BLaER1 treated with 17β-estradiol and CSF1 and Interleukin-3, amounts not matched to agents 10 nM and 100 nM (cell line): ENCODE data around the gene SLC16A4.
A peak's percentile ranks its signal among the peaks of the same experiment; 100 is the strongest.
"Not testable (repeated sequence)": the region's sequence is repeated elsewhere in the genome, so short reads cannot be mapped to it uniquely, and the experiment has no call there.

Source experiments
- H3K27ac ChIP-seq, 11 experiments: shearing (Covaris generic); formaldehyde crosslinking; 2 replicates each; pipeline ENCODE4 v1.8.1; 2022
- H3K27me3 ChIP-seq, 11 experiments: shearing (Covaris generic); formaldehyde crosslinking; 2 replicates each; pipeline ENCODE4 v1.8.1; 2022
- H3K36me3 ChIP-seq, 11 experiments: shearing (Covaris generic); formaldehyde crosslinking; 2 replicates each; pipeline ENCODE4 v1.8.1; 2022
- H3K4me1 ChIP-seq, 10 experiments: shearing (Covaris generic); formaldehyde crosslinking; 2 replicates each; pipeline ENCODE4 v1.8.1; 2022
- H3K4me2 ChIP-seq, 11 experiments: shearing (Covaris generic); formaldehyde crosslinking; 2 replicates each; pipeline ENCODE4 v1.8.1; 2022
- H3K4me3 ChIP-seq, 10 experiments: shearing (Covaris generic); formaldehyde crosslinking; 2 replicates each; pipeline ENCODE4 v1.8.1; 2022
- H3K9ac ChIP-seq, 11 experiments: shearing (Covaris generic); formaldehyde crosslinking; 2 replicates each; pipeline ENCODE4 v1.8.1; 2022
- H3K9me3 ChIP-seq, 11 experiments: shearing (Covaris generic); formaldehyde crosslinking; replicated peaks in 1 of 11; 2 replicates each; pipeline ENCODE4 v1.8.1; 2022
- H4K20me1 ChIP-seq, 11 experiments: shearing (Covaris generic); formaldehyde crosslinking; 2 replicates each; pipeline ENCODE4 v1.8.1; 2022
- Cebpa-rat ChIP-seq, 11 experiments: shearing (Covaris generic); IDR thresholded peaks; 2 replicates each; pipeline ENCODE4 v1.8.1; 2022

SLC16A4 gene

DNA sequence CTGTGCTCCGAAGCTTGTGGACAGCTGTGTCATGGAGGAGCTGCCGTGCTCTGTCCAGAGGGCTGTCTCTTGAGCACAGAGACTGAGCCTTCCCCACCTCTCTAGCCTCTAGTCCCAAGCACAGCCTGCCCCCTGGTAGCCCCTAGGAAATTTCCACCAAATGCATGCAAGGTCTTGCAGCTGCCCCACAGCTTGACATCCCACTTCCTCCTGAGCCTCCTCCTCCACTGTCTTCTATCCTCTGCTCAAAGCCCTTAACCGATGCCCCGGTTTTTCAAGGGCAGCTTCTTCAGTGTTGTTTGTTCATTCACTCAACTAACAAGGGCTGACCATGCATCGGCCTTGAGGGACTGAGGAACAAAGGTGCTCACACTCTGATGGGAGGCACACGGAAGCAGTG lies 39.5 kb upstream of the SLC16A4 start:
- Histone ChIP-seq H3K4me3 (no peak overlapping the region), H3K36me3 (no peaks in the 10 kb centered on the region), H3K4me2 (peak overlapping the region in 10 of 11 experiments; percentile 2 to 38 (median 14); a peak in 13 of 22 replicates), H4K20me1 (no peaks in the 10 kb centered on the region), H3K27me3 (no peaks in the 10 kb centered on the region), H3K9me3 (no peaks in the 10 kb centered on the region), H3K27ac (no peak overlapping the region), H3K9ac (no peak overlapping the region), H3K4me1 (peaks cover 5 to 34% (median 15%) of the 10 kb centered on the region in 10 experiments; a peak in 14 of 20 replicates)
- no peak for TF ChIP-seq Cebpa-rat (IDR thresholded peaks at IDR 0.05)

DNA sequence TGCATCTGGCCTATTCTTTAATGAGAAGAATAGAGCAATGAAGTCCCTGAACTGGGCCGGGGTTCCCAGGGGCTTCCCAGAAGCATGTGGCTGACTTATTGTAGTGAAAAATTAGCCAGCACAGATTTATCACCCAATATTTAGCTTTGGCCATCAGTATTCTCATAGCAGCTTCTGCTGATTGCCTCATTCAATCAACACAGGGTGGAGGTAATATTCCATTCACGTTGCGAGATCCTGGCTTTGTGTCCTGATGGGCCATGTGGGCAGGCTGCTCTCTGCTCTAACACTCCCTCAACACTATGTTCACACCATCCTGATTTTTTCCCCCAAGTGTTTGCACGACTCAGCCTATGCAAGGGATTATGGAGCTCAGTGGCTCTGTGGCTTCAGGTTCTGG lies 38.1 kb upstream of the SLC16A4 start:
- Histone ChIP-seq H3K9ac (no peak overlapping the region), H3K4me1 (peaks cover 5 to 32% (median 15%) of the 10 kb centered on the region in 10 experiments; a peak in 14 of 20 replicates), H4K20me1 (no peaks in the 10 kb centered on the region), H3K27ac (no peak overlapping the region), H3K27me3 (no peaks in the 10 kb centered on the region), H3K4me3 (no peak overlapping the region), H3K4me2 (no peak overlapping the region), H3K36me3 (no peaks in the 10 kb centered on the region), H3K9me3 (no peaks in the 10 kb centered on the region)
- TF ChIP-seq Cebpa-rat (IDR thresholded peaks at IDR 0.05) = no peak

DNA sequence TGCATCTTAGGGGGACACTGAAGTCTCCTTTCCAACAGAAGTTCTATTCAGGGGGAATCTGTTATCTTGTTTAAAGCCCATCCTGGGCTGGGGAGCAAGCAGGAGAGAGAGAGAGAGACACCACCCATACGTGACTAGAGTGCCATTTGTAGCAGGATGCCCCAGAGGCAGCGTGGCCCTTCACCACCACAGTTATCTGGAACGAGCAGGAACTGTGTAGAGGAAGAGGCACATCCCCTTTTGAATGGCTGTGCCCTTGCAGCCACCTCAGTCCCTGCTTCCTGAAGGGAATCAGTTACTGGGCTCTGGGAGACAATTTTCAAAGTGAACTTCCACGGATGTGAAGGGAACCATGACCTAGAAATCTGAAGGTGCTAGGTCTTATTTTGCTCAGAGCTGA lies 36.0 kb upstream of the SLC16A4 start:
- H3K27me3 ChIP-seq = no peaks in the 10 kb centered on the region
- no peak overlapping the region for H3K9ac ChIP-seq

DNA sequence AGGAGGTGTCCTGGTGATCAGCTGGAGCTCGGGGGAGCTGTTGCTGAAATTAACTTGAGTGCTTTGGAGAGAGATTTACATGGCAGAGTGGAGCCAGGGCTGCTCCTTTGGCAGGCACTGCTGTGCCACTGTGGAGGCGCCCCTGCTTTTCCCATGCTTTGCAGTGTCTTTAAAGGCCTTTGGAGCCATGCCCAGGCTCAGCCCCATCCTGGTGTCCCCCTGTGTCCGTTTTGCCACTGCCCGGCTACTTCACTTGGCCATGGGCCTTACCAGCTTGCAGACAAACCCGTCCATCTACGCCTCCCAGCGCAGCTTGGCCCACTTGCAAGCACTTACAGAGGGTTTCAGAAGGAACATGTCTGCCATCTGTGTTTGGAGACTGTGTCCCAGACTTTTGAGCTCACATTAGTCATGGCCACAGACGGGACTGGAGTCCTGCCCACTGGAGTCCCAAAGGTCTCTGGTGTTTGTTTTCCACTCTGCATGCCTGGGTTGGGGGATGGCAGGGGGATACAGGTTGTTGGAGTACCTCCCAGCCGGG lies 34.9 kb upstream of the SLC16A4 start:
- peak overlapping the region in 7 of 11 experiments; percentile 6 to 41 (median 31); a peak in 11 of 22 replicates for H3K4me2 ChIP-seq
- peaks cover 5 to 31% (median 12%) of the 10 kb centered on the region in 10 experiments; a peak in 14 of 20 replicates for H3K4me1 ChIP-seq
- H4K20me1 ChIP-seq = no peaks in the 10 kb centered on the region
- peaks cover 10 to 19% (median 14%) of the 10 kb centered on the region in 11 experiments for H3K9me3 ChIP-seq
- TF ChIP-seq Cebpa-rat (IDR thresholded peaks at IDR 0.05) = no peak
- no peaks in the 10 kb centered on the region; a peak in 1 of 22 replicates for H3K36me3 ChIP-seq
- no peak overlapping the region for H3K4me3 ChIP-seq
- no peak overlapping the region for H3K27ac ChIP-seq
- H3K27me3 ChIP-seq = no peaks in the 10 kb centered on the region
- no peak overlapping the region for H3K9ac ChIP-seq

More for the DNA sequence above, 36.0 kb upstream of the SLC16A4 start:
- Histone ChIP-seq H3K27ac (no peak overlapping the region), H3K9me3 (peaks cover 0 to 8% (median 3%) of the 10 kb centered on the region in 11 experiments; a peak in 11 of 22 replicates), H4K20me1 (no peaks in the 10 kb centered on the region), H3K36me3 (no peaks in the 10 kb centered on the region), H3K4me2 (peak overlapping the region in 2 of 11 experiments; percentile 1 to 19; a peak in 1 of 22 replicates), H3K4me3 (no peak overlapping the region), H3K4me1 (peaks cover 5 to 26% (median 15%) of the 10 kb centered on the region in 10 experiments; a peak in 14 of 20 replicates)
- no peak for TF ChIP-seq Cebpa-rat (IDR thresholded peaks at IDR 0.05)

DNA sequence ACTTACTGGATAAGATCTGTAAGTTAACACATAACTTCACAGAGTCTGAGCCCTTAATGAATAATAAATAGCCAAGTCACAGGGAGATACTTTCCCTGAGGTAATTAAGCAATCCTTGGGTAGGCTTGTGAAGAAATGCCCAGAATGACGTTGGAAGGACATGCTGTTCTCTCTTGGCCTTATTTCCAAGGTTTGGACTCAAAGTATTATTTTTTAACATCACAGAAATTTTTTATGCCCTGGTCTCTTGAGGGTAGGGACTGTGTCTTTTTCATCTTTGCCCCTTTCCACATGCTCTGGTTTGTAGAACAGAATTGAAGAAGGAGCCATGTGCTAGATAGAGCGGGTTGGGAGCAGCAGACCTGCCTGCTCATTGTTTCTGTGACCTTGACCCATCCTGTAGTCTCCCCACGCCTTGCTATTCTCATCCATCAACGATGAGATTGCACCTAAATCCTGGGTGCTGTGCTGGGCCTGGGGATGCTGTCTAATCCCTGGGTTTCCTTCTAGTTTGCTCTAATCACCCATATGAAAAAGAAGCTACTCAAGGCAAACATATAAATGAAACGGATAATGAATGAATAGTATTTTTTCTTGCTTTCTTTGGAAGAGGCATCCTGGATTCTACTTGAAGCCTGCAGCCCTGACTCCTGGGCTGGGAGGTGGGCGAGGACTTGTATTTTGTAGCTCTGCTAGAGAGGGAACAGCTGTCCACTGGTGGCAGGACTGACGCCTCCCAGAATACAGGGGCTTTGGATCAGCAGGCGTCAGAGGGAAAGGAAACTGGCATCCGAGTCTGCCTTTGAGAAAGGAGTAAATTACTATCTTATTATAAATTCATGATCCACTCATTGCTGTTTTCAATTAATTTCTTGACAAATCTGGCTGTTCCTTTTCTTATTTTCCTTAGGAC lies 34.1 kb upstream of the SLC16A4 start:
- Histone ChIP-seq H3K4me2 (no peak overlapping the region), H3K27me3 (no peaks in the 10 kb centered on the region), H4K20me1 (no peaks in the 10 kb centered on the region), H3K9ac (no peak overlapping the region), H3K27ac (no peak overlapping the region), H3K36me3 (no peaks in the 10 kb centered on the region; a peak in 1 of 22 replicates), H3K4me3 (no peak overlapping the region), H3K9me3 (peaks cover 10 to 23% (median 15%) of the 10 kb centered on the region in 11 experiments), H3K4me1 (peaks cover 0 to 27% (median 7%) of the 10 kb centered on the region in 10 experiments; a peak in 12 of 20 replicates)
- TF ChIP-seq Cebpa-rat (IDR thresholded peaks at IDR 0.05) = no peak

DNA sequence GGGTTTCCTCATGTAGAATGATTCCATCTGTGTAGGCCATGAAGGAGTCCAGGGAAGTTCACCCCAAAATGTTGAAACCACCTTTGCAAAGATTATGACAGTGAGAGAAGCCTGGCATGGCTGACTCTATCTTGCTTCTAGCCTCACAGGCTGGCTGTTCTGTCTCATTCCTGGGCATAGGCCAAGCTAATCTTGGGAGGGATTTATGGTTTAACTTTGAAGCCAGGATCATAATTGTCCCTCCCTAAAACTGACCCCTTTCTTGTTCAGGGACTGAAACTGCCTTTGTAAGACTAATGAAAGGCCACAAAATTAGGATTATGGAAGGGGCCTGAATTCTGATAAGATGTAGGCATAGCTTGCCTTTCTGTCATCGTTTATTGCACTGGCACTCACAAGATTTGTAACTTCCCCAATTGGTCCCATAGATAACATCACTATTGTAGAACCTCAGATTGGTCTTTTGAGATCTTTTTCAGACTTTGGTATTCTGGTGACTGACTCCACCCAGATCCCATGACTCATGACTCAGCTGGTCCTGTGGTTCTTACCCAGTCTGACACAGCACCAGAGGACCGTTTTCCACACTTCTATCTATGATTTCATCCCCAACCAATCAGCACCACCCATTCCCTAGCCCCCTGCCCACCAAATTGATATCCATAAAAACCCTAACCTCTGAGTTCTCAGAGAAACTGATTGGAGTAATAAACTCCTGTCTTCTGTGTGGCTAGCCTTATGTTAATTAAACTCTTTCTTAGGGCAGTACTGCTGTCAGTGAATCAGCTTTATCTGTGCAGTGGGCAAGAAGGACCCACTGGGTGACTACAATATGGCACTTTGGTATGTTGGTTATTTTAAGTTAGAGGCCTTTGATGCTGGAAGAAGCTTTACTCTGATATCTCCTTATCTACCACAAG lies 30.3 kb upstream of the SLC16A4 start:
- Histone ChIP-seq H3K9me3 (peaks cover 10 to 24% (median 15%) of the 10 kb centered on the region in 11 experiments), H3K4me1 (peaks cover 0 to 17% (median 5%) of the 10 kb centered on the region in 10 experiments; a peak in 10 of 20 replicates), H3K36me3 (no peaks in the 10 kb centered on the region; a peak in 1 of 22 replicates), H3K27me3 (no peaks in the 10 kb centered on the region), H3K4me2 (peak overlapping the region in 2 of 11 experiments; percentile 1 to 27; a peak in 2 of 22 replicates), H3K9ac (no peak overlapping the region; a peak in 1 of 22 replicates), H3K27ac (peak overlapping the region in 2 of 11 experiments; percentile 25 to 53; a peak in 3 of 22 replicates), H3K4me3 (no peak overlapping the region), H4K20me1 (no peaks in the 10 kb centered on the region)
- TF ChIP-seq Cebpa-rat (IDR thresholded peaks at IDR 0.05) = no peak

DNA sequence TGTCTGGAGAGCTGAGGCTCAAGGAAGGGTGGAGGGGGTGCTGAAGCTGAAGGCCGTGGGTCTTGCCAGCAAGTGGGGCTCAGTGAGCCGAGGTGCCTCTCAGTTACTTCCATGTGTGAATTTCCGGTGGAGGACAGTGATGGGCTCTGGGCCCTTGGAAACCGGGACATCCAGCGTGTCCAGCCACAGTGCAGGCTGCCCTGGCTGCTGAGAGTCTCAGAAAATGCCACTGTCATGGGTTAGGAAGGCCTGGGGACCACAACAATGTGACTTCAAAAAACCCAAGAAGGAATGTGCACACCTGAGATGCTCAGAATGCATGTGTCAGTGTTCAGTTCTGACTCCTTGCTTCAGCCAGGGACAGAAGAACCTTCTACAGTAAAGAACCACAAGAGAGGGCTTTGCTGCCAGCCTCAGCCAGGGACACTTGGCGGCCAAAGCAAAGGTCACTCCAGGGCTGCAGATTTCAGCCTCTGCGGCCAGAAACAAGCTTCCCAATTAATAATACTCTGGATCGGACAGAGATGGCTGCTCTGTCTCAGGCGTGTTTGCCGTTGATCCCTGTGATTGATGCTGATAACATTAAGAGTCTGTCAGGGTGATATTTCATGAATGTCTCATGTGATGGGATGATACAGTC lies 29.3 kb upstream of the SLC16A4 start:
- peak overlapping the region in 1 of 11 experiments; percentile 27; a peak in 1 of 22 replicates for H3K4me2 ChIP-seq
- peaks cover 0 to 17% (median 0%) of the 10 kb centered on the region in 10 experiments; a peak in 2 of 20 replicates for H3K4me1 ChIP-seq
- no peaks in the 10 kb centered on the region; a peak in 1 of 22 replicates for H3K36me3 ChIP-seq
- H3K27me3 ChIP-seq = no peaks in the 10 kb centered on the region
- H3K9me3 ChIP-seq = peaks cover 10 to 24% (median 15%) of the 10 kb centered on the region in 11 experiments
- no peak for TF ChIP-seq Cebpa-rat (IDR thresholded peaks at IDR 0.05)
- H3K4me3 ChIP-seq = no peak overlapping the region
- peak overlapping the region in 1 of 11 experiments; percentile 53; a peak in 1 of 22 replicates for H3K27ac ChIP-seq
- no peak overlapping the region; a peak in 1 of 22 replicates for H3K9ac ChIP-seq
- no peaks in the 10 kb centered on the region for H4K20me1 ChIP-seq

DNA sequence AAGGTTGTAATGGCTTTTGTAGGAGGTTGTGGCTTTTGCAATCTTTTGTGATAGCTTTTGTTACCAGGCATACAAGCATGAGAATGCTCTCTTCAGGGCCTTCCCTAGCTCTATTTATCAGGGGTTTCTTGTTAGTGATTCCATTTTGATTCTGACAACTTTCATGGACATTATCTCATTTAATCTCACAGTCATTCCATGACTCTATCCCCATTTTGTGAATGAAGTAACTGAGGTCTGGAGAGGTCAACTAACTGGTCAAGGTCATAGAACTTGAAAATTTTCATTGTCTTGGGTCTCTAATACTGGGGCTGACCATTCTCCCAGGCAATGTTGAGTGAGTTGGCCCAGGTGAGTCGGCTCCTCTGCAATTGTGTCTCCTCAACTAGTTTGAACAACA lies 27.9 kb upstream of the SLC16A4 start:
- Histone ChIP-seq H3K36me3 (no peaks in the 10 kb centered on the region; a peak in 1 of 22 replicates), H3K4me3 (no peak overlapping the region), H3K4me2 (no peak overlapping the region), H4K20me1 (no peaks in the 10 kb centered on the region), H3K27me3 (no peaks in the 10 kb centered on the region), H3K9me3 (peaks cover 10 to 24% (median 15%) of the 10 kb centered on the region in 11 experiments), H3K27ac (no peak overlapping the region), H3K4me1 (peaks cover 0 to 17% (median 0%) of the 10 kb centered on the region in 10 experiments; a peak in 2 of 20 replicates), H3K9ac (no peak overlapping the region)
- no peak for TF ChIP-seq Cebpa-rat (IDR thresholded peaks at IDR 0.05)

DNA sequence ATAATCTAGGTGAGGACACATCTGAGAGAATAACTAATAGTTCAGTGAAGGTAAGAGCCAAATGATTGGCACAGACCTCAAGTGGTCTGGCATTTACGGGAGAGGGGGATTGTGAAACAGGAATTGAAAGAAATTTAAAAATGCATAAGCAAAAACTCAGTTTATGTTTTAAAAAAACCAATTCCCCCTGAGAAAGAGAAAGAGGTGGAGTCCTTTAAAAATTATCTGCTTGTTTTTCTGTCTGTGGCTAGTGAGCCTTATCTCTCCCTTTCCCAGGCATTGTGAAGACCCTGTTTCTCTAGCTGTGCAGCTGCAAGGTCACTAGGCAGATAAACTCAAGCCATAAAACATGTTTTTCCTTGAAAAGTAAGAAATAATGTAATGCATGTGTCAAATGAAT lies 22.2 kb upstream of the SLC16A4 start:
- H3K4me1 ChIP-seq = peaks cover 6 to 12% (median 9%) of the 10 kb centered on the region in 10 experiments
- not testable (repeated sequence) for H3K27me3 ChIP-seq, H3K9ac ChIP-seq, H4K20me1 ChIP-seq, H3K36me3 ChIP-seq, H3K4me3 ChIP-seq, H3K27ac ChIP-seq, H3K4me2 ChIP-seq, H3K9me3 ChIP-seq
